ENCODE results near the gene PEX16.
A peak's percentile ranks its signal among the peaks of the same experiment; 100 is the strongest.

The PEX16 gene

GRCh38 chr11:45930951-45931570, 13.4 kb upstream of the PEX16 start:
- no peak for DNase-seq (ENCODE audit: low read depth, low spot score)

GRCh38 chr11:45930031-45930794, 12.5 kb upstream of the PEX16 start:
- no peak for DNase-seq (ENCODE audit: low read depth, low spot score)

- no peak for DNase-seq (ENCODE audit: low read depth, low spot score)
These were observed 11.9 kb upstream of the PEX16 start for GRCh38 chr11:45929486-45930030.

- peak; percentile 83 for DNase-seq (ENCODE audit: low read depth, low spot score)
These were observed 11.0 kb upstream of the PEX16 start for GRCh38 chr11:45928535-45929215.

- DNase-seq (ENCODE audit: low read depth, low spot score), result no peak
These were observed 10.2 kb upstream of the PEX16 start for GRCh38 chr11:45927684-45928413.

- no peak for DNase-seq (ENCODE audit: low read depth, low spot score)
These were observed 9.6 kb upstream of the PEX16 start for GRCh38 chr11:45927332-45927683.

GRCh38 chr11:45926536-45927331, 9.1 kb upstream of the PEX16 start:
- no peak for DNase-seq (ENCODE audit: low read depth, low spot score)

- peak; percentile 73 for DNase-seq (ENCODE audit: low read depth, low spot score)
These were observed 8.3 kb upstream of the PEX16 start for GRCh38 chr11:45926001-45926401.

GRCh38 chr11:45925550-45925949, 7.9 kb upstream of the PEX16 start:
- DNase-seq (ENCODE audit: low read depth, low spot score), result no peak

- DNase-seq (ENCODE audit: low read depth, low spot score), result no peak
These were observed 7.2 kb upstream of the PEX16 start for GRCh38 chr11:45924927-45925326.

- no peak for DNase-seq (ENCODE audit: low read depth, low spot score)
These were observed 6.6 kb upstream of the PEX16 start for GRCh38 chr11:45924036-45924915.

GRCh38 chr11:45922425-45923082, 4.9 kb upstream of the PEX16 start, which contains the start of gene LARGE2:
Gene LARGE2 (plus strand): TSS chr11:45922656. CDS start chr11:45922883, 227 bp downstream.
- peak; percentile 78 for DNase-seq (ENCODE audit: low read depth, low spot score)

- peak; percentile 91 for DNase-seq (ENCODE audit: low read depth, low spot score)
These were observed 4.1 kb upstream of the PEX16 start for GRCh38 chr11:45921561-45922424.

GRCh38 chr11:45920531-45921477, 3.1 kb upstream of the PEX16 start:
- no peak for DNase-seq (ENCODE audit: low read depth, low spot score)

GRCh38 chr11:45919806-45920530, 2.3 kb upstream of the PEX16 start:
- DNase-seq (ENCODE audit: low read depth, low spot score), result peak; percentile 67

GRCh38 chr11:45918962-45919675, 1.4 kb upstream of the PEX16 start:
- DNase-seq (ENCODE audit: low read depth, low spot score), result no peak

All from ELF-1 (cell line).